GM19463 (cell line): Measurements from ENCODE around the gene KIAA0586.

Source experiments
- ATAC-seq: cut with Tn5 transposase; IDR thresholded peaks from one replicate; pipeline ENCODE4 v1.9.1; 2021; ENCODE audit warnings: mild to moderate bottlenecking, moderate library complexity; ENCODE audit not compliant: unreplicated experiment

Gene KIAA0586

DNA sequence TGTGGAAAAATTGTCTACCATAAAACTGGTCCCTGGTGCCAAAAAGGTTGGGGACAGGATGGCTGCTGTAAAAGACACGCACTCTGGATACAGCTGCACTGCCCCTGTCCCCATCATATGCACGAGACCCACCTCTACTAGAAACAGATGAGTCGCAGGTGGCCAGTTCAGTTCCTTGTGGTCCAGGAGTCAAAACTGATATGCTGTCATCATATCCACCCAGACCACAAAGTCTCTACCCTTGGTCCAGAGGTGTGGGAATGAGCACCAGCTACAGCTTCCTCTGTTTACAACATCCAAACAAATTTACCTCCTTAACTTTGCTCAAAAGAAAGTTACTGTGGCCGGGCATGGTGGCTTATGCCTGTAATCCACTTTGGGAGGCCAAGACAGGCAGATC is 166.5 kb downstream of the KIAA0586 start:
- no peak for ATAC-seq

- no peak for ATAC-seq
Measured at GRCh38 chr14:58597041-58597440, 169.5 kb downstream of the KIAA0586 start.

DNA sequence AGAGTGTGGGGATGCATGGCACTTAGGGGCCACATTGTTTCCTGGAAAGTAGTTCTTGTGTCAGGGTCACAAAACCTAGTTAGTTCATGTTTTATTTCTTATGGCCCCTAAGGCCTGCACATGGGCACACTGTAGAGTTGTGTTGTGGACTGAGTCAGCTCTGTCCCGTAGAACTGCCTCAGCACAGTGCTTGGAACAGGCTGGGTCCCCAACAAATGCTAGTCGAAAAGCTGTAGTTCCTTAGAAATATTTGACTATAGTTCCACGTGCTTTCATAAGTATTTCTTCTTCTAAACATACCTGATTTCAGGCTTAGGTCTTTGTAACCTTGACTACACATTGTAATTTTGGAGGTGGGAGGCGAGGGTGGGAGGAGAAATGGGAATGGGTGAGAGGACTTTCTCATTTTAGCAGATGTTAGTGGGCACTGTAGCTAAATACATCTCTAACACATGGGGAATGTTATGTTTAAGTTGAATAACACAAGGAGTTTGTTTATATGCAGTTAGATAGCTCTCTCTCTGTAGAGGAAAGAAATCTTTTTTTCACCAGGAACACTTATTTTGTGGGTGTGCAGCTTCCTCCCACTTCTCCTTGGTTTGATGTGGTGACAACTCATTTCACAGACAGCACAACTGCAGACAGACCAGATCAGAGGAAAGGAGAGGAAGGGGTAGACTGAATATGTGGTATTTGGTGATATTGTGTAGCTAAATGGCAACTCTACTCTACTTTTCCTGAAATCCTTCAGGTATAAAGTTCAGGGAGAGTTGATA is 170.7 kb downstream of the KIAA0586 start:
- no peak for ATAC-seq

DNA sequence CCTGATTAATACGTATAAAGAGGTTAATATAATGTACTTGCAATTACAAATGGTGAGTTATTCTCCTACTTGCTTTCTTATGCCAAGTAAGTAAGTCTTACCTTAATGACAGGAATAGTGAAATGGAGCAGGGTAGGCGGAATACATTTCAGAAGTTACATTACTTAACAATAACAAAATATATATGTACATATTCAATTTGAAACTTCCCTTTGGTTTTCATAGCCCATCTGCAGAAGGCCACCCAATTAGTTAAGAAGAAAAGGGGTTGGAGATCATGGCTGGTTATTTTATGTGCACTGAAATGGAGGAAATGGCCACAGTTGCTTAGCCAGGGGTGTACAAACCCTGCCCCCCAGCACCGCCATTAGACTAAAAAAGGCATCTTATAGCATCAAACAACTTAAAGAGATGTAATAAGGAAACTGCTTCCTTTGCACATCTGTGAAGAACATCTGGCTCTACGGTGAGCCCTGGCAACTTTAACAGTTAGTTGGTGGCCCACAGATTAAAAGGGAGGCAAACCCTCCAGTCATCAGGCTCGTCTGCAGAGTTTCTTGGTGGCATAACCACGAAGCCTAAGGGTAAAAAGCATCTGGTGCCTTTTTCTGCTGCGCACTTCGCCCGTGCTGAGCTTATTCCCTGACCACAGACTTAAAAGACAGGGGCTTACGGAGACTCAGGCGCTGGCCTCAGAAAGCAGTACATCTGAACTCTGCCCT is 171.4 kb downstream of the KIAA0586 start:
- ATAC-seq = no peak

- ATAC-seq = no peak
Measured at GRCh38 chr14:58599707-58600106, 172.2 kb downstream of the KIAA0586 start.
